GM19372 (cell line): Measurements from ENCODE around the gene SCN4A.

Experiments used
- ATAC-seq: cut with Tn5 transposase; IDR thresholded peaks from one replicate; pipeline ENCODE4 v1.9.1; 2021; ENCODE audit warnings: mild to moderate bottlenecking, low read depth, moderate library complexity; ENCODE audit not compliant: unreplicated experiment

SCN4A gene

DNA sequence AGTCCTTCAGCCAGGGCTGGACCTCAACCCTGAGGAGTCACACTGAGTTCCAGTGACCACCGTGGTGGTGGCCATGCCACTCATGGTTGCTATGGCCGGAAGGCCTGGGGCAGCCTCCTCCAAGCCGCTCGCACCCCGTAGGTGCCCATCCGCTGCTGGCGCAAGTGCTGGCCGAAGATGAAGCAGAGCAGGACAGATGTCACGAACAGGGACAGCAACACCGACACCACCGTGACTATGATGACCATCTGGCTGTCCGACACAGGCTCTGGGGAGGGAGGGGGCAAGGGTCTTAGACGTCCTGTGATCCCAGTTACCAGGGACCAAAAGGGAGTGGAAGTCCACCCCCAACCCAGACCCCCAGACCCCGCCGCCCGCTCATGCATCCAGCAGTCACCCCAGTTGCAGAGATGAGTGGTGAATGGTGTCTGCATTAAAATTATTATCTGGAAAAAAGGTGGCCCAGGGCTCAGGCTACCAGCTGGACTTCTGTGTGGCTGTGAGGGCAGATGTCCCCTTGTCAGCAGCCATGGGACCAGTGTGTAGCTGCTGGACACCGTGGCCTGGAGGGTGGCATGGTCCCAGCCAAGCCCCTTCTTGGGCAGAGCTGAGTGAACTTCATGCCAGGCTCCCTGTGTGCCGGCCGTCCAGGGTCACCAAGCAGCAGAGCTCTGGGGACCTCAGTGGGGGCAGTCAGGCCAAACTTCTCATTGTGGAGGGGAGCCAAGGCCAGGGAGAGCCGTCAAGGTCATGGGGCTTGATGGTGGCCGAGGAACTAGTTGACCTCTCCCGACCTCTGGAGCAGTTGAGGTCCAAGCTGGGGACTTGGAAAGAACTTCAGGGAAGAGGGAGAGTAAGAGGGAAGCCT lies 30.2 kb upstream of the SCN4A start:
- no peak for ATAC-seq

- no peak for ATAC-seq
These were observed 29.2 kb upstream of the SCN4A start for GRCh38 chr17:64001763-64002529.

DNA sequence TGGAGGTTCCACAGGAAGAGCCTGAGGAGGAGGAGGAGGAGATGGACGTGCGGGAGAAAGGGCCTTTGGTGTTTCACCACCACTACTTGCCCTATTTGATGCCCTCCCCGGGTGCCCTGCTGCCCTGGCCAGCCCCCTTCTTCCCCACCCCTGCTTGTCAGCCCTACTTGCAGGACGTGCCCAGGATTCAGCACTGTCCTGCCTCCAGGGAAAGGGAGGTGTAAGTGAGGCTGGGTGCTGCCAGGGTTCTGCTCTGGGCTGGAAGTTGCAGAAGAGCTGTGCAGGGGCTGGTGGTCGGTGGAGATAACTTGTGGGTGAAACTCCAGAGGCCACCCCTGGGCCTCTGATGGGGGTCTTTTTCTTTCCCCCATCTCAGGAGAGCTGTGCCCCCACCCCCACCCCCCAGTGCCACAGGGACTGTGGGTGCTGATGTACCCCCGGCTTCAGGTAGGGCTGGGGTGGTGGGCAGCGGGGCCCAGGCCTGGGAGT lies 28.4 kb upstream of the SCN4A start:
- ATAC-seq: no peak

DNA sequence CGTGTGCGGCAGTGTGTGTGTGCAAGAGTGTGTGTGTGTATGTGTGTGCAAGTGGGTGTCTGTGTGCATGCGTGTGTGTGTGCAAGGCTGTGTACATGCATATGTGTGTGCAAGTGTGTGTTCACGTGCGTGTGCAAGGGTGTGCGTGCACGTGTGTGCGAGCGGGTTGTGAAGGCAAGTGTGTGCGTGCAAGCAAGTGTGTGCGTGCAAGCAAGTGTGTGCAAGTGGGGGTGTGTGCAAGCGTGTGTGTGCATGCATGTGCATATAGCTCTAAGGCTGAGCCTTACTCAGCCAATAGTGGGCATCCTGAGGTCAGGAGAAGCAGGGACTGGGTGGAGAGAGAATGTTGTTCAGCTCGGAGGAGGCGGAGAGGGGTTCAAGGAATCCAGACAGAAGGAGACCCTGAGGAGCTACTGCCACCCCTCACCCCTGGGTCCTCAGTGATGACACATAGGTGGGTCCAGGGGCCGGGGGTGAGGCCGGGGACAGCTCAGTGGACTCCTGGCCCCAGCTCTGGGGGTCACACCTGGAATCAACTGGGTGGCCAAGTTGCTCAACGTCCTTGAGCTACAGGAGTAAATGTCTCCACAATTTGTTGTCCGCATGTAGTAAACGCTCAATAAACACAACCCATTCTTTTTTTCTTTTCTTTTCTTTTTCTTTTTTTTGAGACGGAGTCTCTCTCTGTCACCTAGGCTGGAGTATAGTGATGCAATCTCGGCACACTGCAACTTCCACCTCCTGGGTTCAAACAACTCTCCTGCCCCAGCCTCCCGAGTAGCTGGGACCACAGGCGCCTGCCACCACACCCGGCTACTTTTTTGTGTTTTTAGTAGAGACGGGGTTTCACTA lies 27.2 kb upstream of the SCN4A start:
- no peak for ATAC-seq

- ATAC-seq: no peak
These were observed 26.3 kb upstream of the SCN4A start for GRCh38 chr17:63998721-63999679.

GRCh38 chr17:63998050-63998720 lies 25.5 kb upstream of the SCN4A start, which contains the start of gene PRR29:
TSS of gene PRR29 (plus strand) at chr17:63998351. CDS start at chr17:63998365, 14 bp downstream.
- ATAC-seq: peak; percentile 53

DNA sequence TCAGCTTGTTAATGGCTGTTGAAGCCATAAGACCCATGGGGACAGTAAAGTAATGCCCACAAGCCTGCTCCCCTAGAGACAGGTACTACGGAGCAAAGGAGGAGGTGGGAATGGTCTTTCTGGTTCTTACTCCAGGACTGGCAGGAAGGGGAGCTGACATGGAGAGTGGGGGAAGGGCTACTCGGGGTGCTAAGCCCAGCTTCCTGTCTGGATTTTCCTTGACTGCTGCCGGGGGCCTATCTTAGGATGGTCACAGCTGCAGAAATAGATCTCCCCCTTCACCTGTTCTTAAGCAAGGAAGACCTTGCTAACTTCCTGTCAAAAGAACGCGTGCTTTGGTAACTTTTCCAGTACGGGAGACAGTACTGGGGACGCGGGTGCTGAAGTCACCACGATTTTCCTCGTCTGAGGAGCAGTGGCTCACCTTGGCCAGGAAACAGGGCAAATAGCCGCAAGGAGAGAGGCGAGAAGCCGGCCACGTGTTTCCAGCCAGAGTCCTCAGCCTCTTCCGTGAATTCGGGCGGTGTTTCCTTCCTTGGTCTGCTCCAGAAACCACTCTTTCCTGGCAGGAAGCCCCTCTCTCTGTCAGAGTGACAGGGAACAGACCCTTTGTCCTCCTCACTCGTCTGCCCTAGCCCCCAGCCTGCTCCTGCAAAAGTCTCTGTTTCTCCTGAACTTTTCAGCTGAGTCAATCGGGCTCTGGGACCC lies 24.8 kb upstream of the SCN4A start:
- no peak for ATAC-seq

DNA sequence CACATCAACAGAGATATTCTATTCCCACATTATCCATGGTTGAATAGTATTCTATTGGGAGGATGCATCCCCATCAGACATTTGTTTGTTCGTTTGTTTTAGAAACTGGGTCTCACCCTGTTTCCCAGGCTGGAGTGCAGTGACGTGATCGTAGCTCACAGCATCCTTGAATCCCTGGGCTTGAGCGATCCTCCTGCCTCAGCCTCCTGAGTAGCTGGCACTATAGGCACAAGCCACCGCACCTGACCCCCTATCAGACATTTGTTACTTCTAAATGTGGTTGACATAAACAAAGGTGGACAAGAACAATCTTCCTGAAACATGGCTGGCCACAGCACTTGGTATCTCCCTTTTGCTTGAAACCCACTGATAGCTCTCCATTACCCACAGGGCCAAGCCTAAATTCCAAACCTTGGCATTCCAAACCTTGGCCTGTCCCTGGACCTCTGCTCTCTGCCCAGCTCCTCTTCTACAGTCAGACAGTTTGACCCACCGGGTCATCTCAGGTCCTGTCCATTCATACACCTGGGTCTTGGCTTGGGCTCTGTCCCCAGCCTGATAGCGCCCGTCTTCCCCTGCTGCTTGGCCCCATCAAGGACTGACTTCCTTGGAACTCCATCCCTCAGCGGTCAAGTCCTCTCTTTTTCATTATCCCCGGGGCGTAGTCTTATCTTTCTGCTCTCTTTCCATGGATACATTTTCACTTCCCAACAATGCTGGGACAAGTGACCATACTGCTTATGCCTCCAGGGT lies 23.9 kb upstream of the SCN4A start:
- no peak for ATAC-seq

DNA sequence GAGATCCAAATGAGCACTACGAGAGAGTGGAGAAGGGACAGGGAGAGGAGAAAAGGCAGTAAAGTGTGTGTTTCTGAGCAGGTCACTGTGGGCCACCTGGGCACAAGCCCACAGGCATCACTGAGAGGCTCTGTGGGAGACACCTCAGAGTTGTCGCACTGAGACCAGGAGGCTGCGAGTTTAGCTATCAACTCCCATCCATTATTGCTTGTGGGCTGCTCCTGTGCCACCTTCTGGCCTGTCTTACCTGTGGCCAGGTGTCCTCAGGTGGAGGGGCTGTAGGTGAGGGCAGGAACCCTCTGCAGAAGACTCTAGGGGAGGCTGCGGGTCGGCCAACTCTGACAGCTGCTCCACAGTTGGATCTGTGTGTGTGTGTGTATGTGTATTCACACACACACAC lies 22.9 kb upstream of the SCN4A start:
- no peak for ATAC-seq

DNA sequence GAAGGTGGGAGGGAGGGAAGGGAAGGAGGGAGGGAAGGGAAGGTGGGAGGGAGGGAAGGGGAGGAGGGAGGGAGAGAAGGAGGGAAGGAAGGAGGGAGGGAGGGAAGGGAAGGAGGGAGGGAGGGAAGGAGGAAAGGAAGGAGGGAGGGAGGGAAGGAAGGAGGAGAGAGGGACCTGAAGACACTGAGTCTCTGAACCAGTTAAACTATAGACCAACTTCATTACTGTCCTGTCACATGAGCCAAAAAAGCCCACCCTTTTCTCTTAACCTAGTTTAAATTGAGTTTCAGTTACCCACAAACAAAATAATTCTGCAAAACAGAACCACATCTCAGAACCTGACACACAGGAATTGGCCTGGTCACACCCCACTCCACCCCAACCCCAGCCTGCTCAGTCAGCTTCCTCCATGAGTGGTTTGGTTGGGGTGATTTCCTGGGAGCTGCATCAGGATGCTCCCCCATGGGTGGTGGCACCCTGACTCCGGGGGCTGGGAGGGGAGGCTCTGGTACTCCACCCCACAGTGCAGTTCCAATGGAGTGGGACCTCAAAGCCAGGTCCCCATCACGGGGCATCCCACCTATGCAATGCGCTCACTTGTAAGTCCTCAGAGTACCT lies 20.8 kb upstream of the SCN4A start:
- ATAC-seq: no peak

DNA sequence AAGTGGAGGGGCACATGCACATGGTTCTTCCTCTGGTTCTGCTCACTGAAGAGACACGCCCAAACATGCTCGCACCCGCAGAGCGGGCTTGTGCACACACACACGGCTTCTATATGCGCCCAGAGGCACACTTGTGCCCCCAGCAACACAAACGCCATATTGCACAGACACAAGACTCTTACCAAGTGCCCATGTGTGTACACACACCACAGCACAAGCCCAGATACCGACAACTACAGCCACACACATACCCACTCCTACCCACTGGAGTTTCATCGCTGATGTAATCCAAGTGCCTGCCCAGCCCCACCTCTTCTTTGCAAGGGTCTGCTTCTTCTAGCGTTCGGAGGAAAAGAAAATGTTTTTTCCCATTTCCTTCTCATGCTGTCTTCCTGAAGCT lies 18.9 kb upstream of the SCN4A start:
- ATAC-seq: no peak

GRCh38 chr17:63989622-63990345 lies 17.1 kb upstream of the SCN4A start:
- ATAC-seq: no peak

DNA sequence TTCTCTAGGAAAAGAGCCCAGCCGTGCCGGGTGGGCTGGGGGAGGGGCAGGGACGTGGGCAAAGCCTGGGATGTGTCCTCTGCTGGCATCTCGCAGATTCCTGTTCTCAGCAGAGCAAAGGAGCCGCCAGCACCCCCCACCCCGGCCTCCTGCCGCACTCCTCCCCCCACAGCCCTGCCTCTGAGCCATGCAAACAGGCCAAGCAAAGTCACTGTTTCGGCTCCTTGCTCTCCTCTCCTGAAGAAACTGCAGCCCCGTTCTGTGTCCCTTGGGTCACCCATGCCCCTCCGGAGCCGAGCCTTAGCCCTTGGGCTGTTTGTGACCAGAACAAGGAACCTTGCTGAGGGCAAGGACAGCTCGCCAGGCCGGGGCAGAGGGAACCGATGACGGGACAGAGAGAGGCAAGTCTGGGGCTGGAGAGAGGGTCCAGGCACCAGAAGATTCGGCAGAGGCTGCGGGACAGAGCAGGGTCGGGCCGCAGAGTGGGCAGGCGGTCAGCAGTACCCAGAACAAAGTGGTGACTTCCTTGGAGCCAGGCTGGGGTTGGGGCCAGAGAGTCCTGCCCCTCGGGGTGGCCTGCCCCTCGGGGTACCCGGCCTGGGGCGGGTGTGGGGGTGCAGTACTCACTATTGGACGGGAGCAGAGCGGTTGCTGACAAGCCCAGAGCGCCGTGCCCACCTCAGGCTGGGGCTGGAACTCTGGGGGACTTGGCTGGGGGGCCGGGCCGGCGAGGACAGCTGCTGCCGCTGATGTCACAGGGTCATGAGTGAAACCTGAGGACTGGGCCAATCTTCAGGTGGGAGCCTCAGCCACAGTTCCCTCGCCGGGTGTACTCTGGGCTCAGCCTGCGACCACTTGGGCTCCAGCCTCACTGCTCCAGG lies 16.3 kb upstream of the SCN4A start:
- ATAC-seq: no peak

DNA sequence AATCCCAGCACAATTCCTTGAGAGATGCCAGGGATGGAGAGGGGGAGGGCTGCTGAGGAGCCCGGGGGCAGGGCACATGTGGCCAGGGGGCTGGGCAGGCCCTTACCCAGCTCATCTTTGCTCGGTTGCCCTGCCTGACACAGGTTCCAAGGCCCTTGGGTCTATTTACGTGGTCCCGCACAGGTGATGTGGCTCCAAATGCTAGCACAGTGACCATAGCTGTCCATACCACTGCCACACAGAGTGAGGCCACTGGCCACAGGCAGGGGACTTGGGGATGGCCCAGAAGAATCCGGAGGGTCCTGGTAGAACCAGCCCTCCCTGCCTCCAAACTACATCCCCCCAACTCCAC lies 15.4 kb upstream of the SCN4A start:
- ATAC-seq: no peak

- no peak for ATAC-seq
These were observed 14.8 kb upstream of the SCN4A start for GRCh38 chr17:63987221-63988126.
